ENCODE results near the gene ADD1. TPM values are rescaled to one million over a fixed set of nuclear protein-coding genes. Genes with fewer than 3 reads are reported as not detected.

The ADD1 gene
- total RNA-seq, 1 experiment from 2014 or later = 139 TPM

- Histone ChIP-seq H3K36me3 (no peaks in the 10 kb centered on the region), H3K4me3 (peak overlapping the region; percentile 29), H3K27ac (peak overlapping the region; percentile 68), H3K27me3 (no peaks in the 10 kb centered on the region), H3K9me3 (replicated peaks) (no peaks in the 10 kb centered on the region), H3K4me1 (peaks cover 58% of the 10 kb centered on the region)
- DNase-seq = peak; percentile 90 to 93
Measured at GRCh38 chr4:2800691-2801596, 42.7 kb upstream of the ADD1 start.

DNA sequence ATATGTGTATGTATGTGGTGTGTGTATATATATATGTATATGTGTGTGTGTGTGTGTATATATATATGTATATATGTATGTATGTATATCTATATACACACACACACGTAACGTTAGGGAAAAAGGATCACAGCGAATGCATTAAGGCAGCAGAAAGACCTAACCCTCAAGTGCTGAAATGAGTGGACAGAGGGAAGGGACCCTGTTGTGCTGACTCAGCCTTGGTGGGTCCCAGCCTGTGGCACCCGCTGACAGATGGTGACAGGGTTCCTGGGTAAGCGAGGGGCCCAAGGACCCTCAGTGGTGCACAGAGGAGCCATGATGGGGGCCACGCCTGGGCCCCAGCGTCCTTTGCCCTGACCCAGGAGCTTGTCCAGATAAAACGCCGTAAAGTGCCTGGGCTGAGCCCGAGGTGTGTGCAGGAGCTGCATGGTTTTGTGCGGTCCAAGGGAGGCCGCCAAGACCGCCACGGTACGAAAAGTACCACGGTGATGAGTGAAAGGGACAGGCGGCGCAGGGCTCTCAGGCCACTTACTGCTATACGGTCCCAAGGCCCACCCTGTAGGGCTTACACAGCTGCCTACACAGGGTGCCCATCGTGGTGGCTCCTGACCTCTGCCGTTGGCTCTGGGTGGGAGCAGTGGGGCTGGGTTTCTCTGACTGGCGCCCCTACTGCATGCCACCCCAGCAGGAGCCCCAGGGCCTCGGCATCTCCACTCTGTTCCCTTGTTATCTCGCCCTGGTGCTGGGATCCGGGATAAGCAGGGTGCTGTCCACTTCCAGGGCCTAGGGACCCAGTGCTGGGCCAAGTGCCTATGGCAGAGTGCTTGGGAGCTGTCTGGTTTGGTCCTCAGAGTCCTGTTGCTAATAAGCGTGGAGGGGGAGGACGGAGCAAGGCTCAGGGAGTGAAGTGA lies 40.8 kb upstream of the ADD1 start:
- Histone ChIP-seq H3K27ac (peak overlapping the region; percentile 78), H3K36me3 (no peaks in the 10 kb centered on the region), H3K4me1 (peaks cover 55% of the 10 kb centered on the region), H3K4me3 (peak overlapping the region; percentile 24), H3K27me3 (no peaks in the 10 kb centered on the region), H3K9me3 (replicated peaks) (no peaks in the 10 kb centered on the region)
- peak; percentile 90 to 94 for DNase-seq

DNA sequence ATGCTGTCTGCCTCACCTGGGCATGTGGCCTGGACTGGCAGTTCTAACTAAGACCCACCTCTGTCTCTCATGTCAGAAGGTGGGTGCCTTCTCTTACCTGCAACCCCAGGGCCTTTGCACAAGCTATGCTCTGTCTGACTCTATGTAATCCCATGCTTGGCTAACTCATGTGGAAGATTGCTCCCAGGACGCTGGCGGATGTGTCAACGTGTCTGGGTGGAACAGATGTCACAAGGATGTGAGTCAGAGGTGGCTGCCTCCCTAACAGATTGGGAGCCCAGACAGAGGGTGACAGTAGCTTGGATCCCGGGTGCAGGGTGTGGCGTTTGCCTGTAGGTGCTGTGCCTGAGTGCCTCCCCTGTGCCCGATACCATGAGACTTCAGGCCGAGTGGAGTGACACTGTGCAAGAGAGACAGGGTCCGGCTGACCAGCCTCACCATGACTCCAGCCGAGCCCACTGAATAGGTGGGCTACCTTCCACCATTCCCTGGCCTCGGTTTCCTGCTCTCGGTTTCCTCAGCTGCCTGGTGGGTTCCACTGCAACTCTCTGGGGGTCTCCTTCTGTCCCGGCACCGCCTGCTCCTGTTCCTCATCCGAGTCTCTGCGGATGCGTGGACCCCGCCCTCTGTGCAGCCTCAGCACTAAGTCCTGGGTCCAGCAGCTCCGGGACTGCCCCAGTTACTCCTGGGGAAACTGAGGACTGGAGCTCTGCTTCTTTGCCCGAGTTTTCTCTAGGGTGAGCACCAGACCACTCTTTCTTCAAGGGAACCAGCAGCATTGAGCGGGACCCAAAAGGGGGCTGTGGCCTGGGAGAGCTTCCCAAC lies 39.8 kb upstream of the ADD1 start:
- DNase-seq = peak in 1 of 2 experiments; percentile 36
- Histone ChIP-seq H3K27ac (peak overlapping the region; percentile 78), H3K4me3 (no peak overlapping the region), H3K27me3 (no peaks in the 10 kb centered on the region), H3K4me1 (peaks cover 46% of the 10 kb centered on the region), H3K9me3 (replicated peaks) (no peaks in the 10 kb centered on the region), H3K36me3 (no peaks in the 10 kb centered on the region)

GRCh38 chr4:2804449-2804972 lies 39.1 kb upstream of the ADD1 start:
- Histone ChIP-seq H3K27me3 (no peaks in the 10 kb centered on the region), H3K4me3 (no peak overlapping the region), H3K9me3 (replicated peaks) (no peaks in the 10 kb centered on the region), H3K36me3 (no peaks in the 10 kb centered on the region), H3K4me1 (peaks cover 39% of the 10 kb centered on the region), H3K27ac (no peak overlapping the region)
- no peak for DNase-seq

DNA sequence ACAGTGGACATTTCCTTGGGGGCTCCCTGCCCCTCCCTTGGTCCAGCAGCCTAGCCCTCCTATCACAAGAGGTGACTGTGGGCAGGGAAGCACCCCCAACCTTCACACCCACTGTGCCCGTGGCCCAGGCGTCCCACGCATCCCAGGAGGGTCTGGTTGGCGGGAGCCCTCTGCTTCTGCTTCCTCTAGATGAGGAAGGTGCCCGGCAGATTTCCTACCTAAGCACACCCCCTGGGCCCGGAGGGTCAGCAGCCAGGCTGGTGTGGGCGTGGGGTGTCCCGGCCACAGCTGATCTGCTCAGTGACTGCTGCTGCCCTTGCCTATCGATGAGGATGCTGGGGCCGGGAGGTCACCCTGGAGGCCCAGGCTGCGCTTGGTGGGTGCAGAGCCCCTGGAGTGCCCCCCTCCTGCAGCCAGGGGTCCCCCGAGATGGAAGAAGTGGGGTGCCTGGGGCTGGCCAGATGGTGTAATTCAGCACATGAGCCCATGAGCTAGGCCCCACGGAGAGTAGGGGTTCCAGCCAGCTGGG lies 38.6 kb upstream of the ADD1 start:
- no peaks in the 10 kb centered on the region for H3K9me3 ChIP-seq (replicated peaks)
- no peaks in the 10 kb centered on the region for H3K36me3 ChIP-seq
- H3K27ac ChIP-seq = no peak overlapping the region
- H3K4me3 ChIP-seq = no peak overlapping the region
- H3K4me1 ChIP-seq = peaks cover 37% of the 10 kb centered on the region
- H3K27me3 ChIP-seq = no peaks in the 10 kb centered on the region
- DNase-seq = no peak

DNA sequence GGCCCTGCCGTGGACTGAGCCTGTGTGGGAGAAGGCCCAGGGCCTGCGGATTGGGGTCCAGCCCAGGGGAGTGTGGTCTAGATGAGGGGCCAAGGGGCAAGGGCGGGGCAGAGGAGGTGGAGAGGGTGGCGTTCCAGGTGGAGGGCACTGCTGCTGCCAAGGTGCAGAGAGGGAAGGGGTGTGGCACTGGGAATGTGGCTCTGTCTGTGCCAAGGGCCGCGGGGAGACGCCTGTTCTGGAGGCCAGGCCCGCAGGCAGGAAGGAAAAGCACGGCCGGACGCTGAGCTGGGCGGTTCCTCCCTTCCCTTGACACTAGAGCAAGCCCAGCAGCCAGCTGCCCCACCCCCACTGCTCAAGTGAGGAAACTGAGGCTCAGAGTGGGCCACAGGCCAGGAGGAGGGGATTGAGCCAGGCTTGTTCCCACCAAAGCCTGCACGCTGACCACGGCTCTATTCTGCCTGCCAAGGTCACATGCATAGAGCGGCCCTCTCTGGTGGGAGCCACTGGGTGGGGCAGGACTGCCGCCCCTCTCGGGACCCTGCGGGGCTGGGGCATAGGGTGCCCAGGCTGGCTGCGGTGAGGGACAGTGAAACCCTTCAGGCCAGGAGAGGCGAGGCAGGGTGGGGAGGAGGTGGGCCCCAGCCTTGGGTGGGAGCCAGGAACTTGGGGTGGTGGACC lies 37.8 kb upstream of the ADD1 start:
- no peak for DNase-seq
- H3K9me3 ChIP-seq (replicated peaks) = no peaks in the 10 kb centered on the region
- H3K4me1 ChIP-seq = peaks cover 32% of the 10 kb centered on the region
- no peak overlapping the region for H3K27ac ChIP-seq
- H3K27me3 ChIP-seq = no peaks in the 10 kb centered on the region
- H3K36me3 ChIP-seq = no peaks in the 10 kb centered on the region
- no peak overlapping the region for H3K4me3 ChIP-seq

GRCh38 chr4:2806390-2807355 lies 37.0 kb upstream of the ADD1 start:
- peak in 1 of 2 experiments; percentile 40 for DNase-seq
- no peaks in the 10 kb centered on the region for H3K36me3 ChIP-seq
- no peak overlapping the region for H3K27ac ChIP-seq
- no peaks in the 10 kb centered on the region for H3K27me3 ChIP-seq
- H3K4me1 ChIP-seq = peaks cover 35% of the 10 kb centered on the region
- H3K9me3 ChIP-seq (replicated peaks) = no peaks in the 10 kb centered on the region
- H3K4me3 ChIP-seq = no peak overlapping the region

GRCh38 chr4:2807571-2807970 lies 36.1 kb upstream of the ADD1 start:
- Histone ChIP-seq H3K4me3 (no peak overlapping the region), H3K27ac (no peak overlapping the region), H3K27me3 (no peaks in the 10 kb centered on the region), H3K4me1 (peaks cover 29% of the 10 kb centered on the region), H3K9me3 (replicated peaks) (no peaks in the 10 kb centered on the region), H3K36me3 (no peaks in the 10 kb centered on the region)
- DNase-seq = no peak

- DNase-seq = no peak
- H3K27ac ChIP-seq = no peak overlapping the region
- no peak overlapping the region for H3K4me3 ChIP-seq
- H3K9me3 ChIP-seq (replicated peaks) = no peaks in the 10 kb centered on the region
- peaks cover 24% of the 10 kb centered on the region for H3K4me1 ChIP-seq
- H3K36me3 ChIP-seq = no peaks in the 10 kb centered on the region
- H3K27me3 ChIP-seq = no peaks in the 10 kb centered on the region
Measured at GRCh38 chr4:2808001-2808400, 35.6 kb upstream of the ADD1 start.

DNA sequence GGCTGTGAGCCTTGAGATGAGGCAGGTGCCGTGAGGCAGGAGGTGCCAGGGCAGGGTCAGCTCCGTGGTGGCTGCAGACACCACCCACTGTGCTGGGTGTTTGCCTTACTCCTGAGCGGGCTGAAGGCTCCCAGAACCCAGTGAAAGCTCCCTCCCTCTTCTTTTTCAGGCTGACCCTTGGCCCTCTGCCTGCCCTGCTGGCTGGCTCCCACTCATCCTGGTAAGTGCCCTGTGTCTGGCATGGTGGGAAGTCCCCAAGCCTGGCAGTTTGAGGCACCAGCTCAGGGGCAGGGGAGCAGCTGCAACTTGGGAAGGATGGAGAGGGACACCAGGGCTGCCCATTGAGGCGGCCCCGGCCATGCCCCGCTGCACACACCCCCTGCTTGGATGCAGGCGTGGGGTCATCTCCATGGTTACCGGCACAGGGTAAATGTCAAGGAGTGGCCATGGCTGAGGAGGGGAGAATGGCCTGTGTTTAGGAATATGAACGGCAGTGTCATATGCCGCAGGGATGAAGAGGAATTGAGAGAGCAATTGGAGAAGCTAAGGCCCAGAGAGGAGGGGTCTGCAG lies 33.9 kb upstream of the ADD1 start:
- no peak for DNase-seq
- Histone ChIP-seq H3K36me3 (peaks cover 6% of the 10 kb centered on the region; the same call in 1 of the 2 replicates), H3K4me1 (peaks cover 23% of the 10 kb centered on the region), H3K9me3 (replicated peaks) (no peaks in the 10 kb centered on the region), H3K4me3 (no peak overlapping the region), H3K27ac (no peak overlapping the region), H3K27me3 (no peaks in the 10 kb centered on the region)

DNA sequence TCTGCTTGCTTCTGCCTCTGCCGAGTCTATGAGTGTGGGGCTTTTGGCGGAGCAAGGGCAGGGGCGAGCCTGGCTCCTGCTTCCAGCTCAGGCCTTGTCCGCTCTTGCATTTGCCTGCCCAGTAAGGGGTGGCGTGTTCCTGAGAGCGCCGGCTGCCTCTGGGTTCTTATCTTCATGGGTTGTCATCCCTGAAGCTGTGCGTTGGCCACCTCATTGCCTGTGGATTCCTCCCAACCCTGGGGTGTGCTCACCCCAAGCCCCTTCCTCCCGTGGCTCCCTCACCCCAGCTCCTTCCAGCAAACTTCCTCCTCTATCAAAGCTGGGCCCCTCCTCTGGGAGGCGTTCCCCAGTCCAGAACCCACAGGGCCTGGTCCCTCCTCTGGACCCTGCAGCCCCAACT lies 33.3 kb upstream of the ADD1 start:
- no peak overlapping the region for H3K27ac ChIP-seq
- H3K27me3 ChIP-seq = no peaks in the 10 kb centered on the region
- H3K4me1 ChIP-seq = peaks cover 23% of the 10 kb centered on the region
- H3K9me3 ChIP-seq (replicated peaks) = no peaks in the 10 kb centered on the region
- no peak overlapping the region for H3K4me3 ChIP-seq
- H3K36me3 ChIP-seq = peaks cover 6% of the 10 kb centered on the region; the same call in 1 of the 2 replicates
- no peak for DNase-seq

- peaks cover 17% of the 10 kb centered on the region for H3K4me1 ChIP-seq
- peak overlapping the region; percentile 86 for H3K4me3 ChIP-seq
- peaks cover 11% of the 10 kb centered on the region; the same call in 1 of the 2 replicates for H3K36me3 ChIP-seq
- peak overlapping the region; percentile 93 for H3K27ac ChIP-seq
- no peaks in the 10 kb centered on the region for H3K27me3 ChIP-seq
- 0 out of 2 replicates have a peak, but pooled peaks cover 2% of the 10 kb centered on the region for H3K9me3 ChIP-seq (replicated peaks)
- peak; percentile 97 for DNase-seq
Measured at GRCh38 chr4:2811830-2812611, 31.6 kb upstream of the ADD1 start.
